Esophagus squamous epithelium (tissue), 5 donors: ENCODE measurements around the gene CARD11. TPM values are rescaled to one million over a fixed set of nuclear protein-coding genes. Genes with fewer than 3 reads are reported as not detected.
A peak's percentile ranks its signal among the peaks of the same experiment; 100 is the strongest.
"Not testable (repeated sequence)": the region's sequence is repeated elsewhere in the genome, so short reads cannot be mapped to it uniquely, and the experiment has no call there.

Experiments
- DNase-seq: peaks from one replicate; lab custom pipeline; 2025; lab: John Stamatoyannopoulos, UW
- H3K27ac ChIP-seq, 4 donors: fragments of 200-600 bp; sonication (generic); one replicate each; pipeline ENCODE4 v1.5.1; 2016 to 2019; ENCODE audit warnings: mild to moderate bottlenecking in 1 of 4
- H3K27me3 ChIP-seq, 4 donors: fragments of 200-600 bp; sonication (generic); 1 replicate in 3 of 4; 2 replicates in 1 of 4; pipeline versions ENCODE4 v1.5.1 to v1.6.0; 2017 to 2021; ENCODE audit warnings: antibody characterized with exemption in 1 of 4
- H3K36me3 ChIP-seq, 3 donors: fragments of 200-600 bp; sonication (generic); one replicate each; pipeline ENCODE4 v1.5.1; 2016 to 2019
- H3K4me1 ChIP-seq, 3 donors: fragments of 200-600 bp; sonication (generic); one replicate each; pipeline ENCODE4 v1.5.1; 2017 to 2019
- H3K4me3 ChIP-seq, 4 donors: fragments of 200-600 bp; sonication (generic); 1 replicate in 3 of 4; 2 replicates in 1 of 4; pipeline ENCODE4 v1.5.1; 2016 to 2019; ENCODE audit warnings: mild to moderate bottlenecking in 2 of 4, moderate library complexity in 1 of 4
- H3K9me3 ChIP-seq, 3 donors: fragments of 200-600 bp; sonication (generic); one replicate each; pipeline ENCODE4 v1.5.1; 2016 to 2019
- POLR2A ChIP-seq, 4 donors: fragments of 450-650 bp; IDR thresholded peaks; one replicate each; pipeline ENCODE4 v1.6.1; 2017; ENCODE audit warnings: antibody characterized with exemption in 4 of 4, mild to moderate bottlenecking in 4 of 4, moderate library complexity in 3 of 4
- WGBS, 2 donors: methylation state at CpG; one replicate each; pipeline ENCODE4 v1.1.5; 2018; 5-methylcytosine and 5-hydroxymethylcytosine counted together
- intact Hi-C: fragments of 100-400 bp; cut with DNase I; formaldehyde crosslinking; loops from one replicate; pipeline ENCODE4 v1.15.0; 2022
- total RNA-seq, 4 donors: library from RNA; depleted of rRNA; stranded (reverse); fragments of >200 nt; gene quantifications; one replicate each; pipeline ENCODE4 v1.1.0, GENCODE V29; 2016
- TF ChIP-seq, protein P1 (sequence below), 6 experiments: fragments of 450-650 bp in 4 of 6; fragments of 200-600 bp in 2 of 6; sonication (generic) in 2 of 6; IDR thresholded peaks; one replicate each; pipeline ENCODE4 v1.5.1; 2016 to 2019; ENCODE audit warnings: antibody characterized with exemption in 6 of 6, mild to moderate bottlenecking in 4 of 6, moderate library complexity in 4 of 6
- donor health status: DM: yes; HTN: yes; CAD: no.

CARD11 gene
- total RNA-seq, 4 donors from 2014 or later: 0.92 to 2.6 (median 1.6) TPM

- Histone ChIP-seq H3K4me1 (peaks cover 4 to 24% (median 6%) of the 10 kb centered on the region in 3 donors), H3K4me3 (peak overlapping the region in 2 of 4 donors; percentile 12 to 18), H3K36me3 (no peaks in the 10 kb centered on the region), H3K9me3 (no peaks in the 10 kb centered on the region), H3K27ac (peak overlapping the region in 1 of 4 donors; percentile 59), H3K27me3 (peaks cover 0 to 24% (median 0%) of the 10 kb centered on the region in 4 donors)
- 42 to 49% methylated on average over 20 of the region's 20 CpGs for WGBS, 2 donors
- TF ChIP-seq POLR2A (IDR thresholded peaks at IDR 0.05): no peak
- TF ChIP-seq, protein P1, sequence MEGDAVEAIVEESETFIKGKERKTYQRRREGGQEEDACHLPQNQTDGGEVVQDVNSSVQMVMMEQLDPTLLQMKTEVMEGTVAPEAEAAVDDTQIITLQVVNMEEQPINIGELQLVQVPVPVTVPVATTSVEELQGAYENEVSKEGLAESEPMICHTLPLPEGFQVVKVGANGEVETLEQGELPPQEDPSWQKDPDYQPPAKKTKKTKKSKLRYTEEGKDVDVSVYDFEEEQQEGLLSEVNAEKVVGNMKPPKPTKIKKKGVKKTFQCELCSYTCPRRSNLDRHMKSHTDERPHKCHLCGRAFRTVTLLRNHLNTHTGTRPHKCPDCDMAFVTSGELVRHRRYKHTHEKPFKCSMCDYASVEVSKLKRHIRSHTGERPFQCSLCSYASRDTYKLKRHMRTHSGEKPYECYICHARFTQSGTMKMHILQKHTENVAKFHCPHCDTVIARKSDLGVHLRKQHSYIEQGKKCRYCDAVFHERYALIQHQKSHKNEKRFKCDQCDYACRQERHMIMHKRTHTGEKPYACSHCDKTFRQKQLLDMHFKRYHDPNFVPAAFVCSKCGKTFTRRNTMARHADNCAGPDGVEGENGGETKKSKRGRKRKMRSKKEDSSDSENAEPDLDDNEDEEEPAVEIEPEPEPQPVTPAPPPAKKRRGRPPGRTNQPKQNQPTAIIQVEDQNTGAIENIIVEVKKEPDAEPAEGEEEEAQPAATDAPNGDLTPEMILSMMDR (IDR thresholded peaks at IDR 0.05): no peak
- no peak for DNase-seq
- intact Hi-C loops: no loop called here
These were observed 16.4 kb downstream of the CARD11 start for GRCh38 chr7:3027005-3027845.

DNA sequence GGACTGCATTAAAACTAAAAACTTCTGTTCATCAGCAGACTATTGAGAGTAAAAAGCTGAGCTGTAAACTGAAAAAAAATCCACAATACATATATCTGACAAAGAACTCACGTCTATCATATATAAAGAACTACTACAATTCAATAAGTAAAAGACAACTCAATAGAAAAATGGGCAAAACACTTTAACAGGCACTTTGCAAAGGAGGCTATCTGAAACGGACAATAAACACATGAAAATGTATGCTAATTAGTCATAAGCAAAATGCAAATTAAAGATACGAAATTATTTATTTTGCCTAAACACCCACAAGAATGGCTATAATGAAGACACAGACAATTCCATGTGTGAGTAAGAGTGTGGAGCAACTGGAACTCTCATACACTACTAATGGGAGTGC is 18.1 kb downstream of the CARD11 start:
- peaks cover 4 to 24% (median 6%) of the 10 kb centered on the region in 3 donors for H3K4me1 ChIP-seq
- intact Hi-C loops: no loop called here
- no peak overlapping the region for H3K4me3 ChIP-seq
- no peaks in the 10 kb centered on the region for H3K36me3 ChIP-seq
- peaks cover 0 to 4% (median 0%) of the 10 kb centered on the region in 3 donors for H3K9me3 ChIP-seq
- 91 to 98% methylated on average over 3 of the region's 3 CpGs for WGBS, 2 donors
- H3K27ac ChIP-seq: no peak overlapping the region
- DNase-seq: no peak
- H3K27me3 ChIP-seq: peaks cover 0 to 24% (median 0%) of the 10 kb centered on the region in 4 donors
- no peak for TF ChIP-seq POLR2A (IDR thresholded peaks at IDR 0.05)
- TF ChIP-seq, protein P1 (IDR thresholded peaks at IDR 0.05): no peak

DNA sequence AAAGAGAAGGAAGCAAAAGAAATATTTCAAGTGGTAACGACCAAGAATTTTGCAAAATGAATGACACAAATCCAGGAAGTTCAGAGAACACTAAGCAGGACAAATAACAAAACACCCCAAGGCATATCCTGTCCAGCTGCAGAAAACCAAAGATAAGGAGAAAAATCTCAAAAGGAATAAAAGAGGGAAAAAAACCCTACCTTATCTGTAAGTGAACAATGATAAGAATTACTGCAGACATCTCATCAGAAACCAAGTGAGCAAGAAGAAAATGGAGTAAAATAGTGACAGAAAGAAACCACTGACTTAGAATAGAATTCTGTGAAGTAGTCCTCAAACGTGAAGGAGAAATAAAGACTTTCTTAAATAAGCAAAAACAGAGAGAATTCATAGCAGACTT is 21.8 kb downstream of the CARD11 start:
- intact Hi-C loops: no loop called here
- TF ChIP-seq POLR2A (IDR thresholded peaks at IDR 0.05): no peak
- TF ChIP-seq, protein P1 (IDR thresholded peaks at IDR 0.05): no peak
- Histone ChIP-seq H3K9me3 (peaks cover 0 to 10% (median 9%) of the 10 kb centered on the region in 3 donors), H3K27me3 (peaks cover 0 to 9% (median 0%) of the 10 kb centered on the region in 4 donors), H3K36me3 (no peaks in the 10 kb centered on the region), H3K4me3 (no peak overlapping the region), H3K4me1 (peaks cover 0 to under 1% (median 0%) of the 10 kb centered on the region in 3 donors), H3K27ac (no peak overlapping the region)
- WGBS, 2 donors: 47 to 55% methylated on average over 2 of the region's 2 CpGs
- DNase-seq: no peak

DNA sequence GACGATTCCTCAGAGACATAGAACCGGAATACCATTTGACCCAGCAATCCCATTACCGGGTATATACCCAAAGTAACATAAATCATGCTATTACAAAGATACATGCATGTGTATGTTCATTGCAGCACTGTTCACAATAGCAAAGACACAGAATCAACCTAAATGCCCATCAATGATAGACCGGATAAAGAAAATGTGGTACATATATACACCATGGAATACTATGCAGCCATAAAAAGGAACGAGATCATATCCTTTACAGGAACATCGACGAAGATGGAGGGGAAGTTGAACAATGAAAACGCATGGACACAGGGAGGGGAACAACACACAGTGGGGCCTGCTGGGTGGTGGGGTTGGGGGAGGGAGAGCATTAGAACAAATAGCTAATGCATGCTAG is 22.4 kb downstream of the CARD11 start:
- H3K4me3 ChIP-seq, H3K27ac ChIP-seq, H3K9me3 ChIP-seq, H3K27me3 ChIP-seq, H3K4me1 ChIP-seq, H3K36me3 ChIP-seq, DNase-seq, intact Hi-C loops: not testable (repeated sequence)
- 91 to 94% methylated on average over 8 of the region's 8 CpGs for WGBS, 2 donors

- H3K4me1 ChIP-seq: no peaks in the 10 kb centered on the region
- H3K27me3 ChIP-seq: no peaks in the 10 kb centered on the region
- TF ChIP-seq, protein P1 (IDR thresholded peaks at IDR 0.05): no peak
- TF ChIP-seq POLR2A (IDR thresholded peaks at IDR 0.05): no peak
- WGBS, 2 donors: 79 to 90% methylated on average over 1 of the region's 1 CpG
- H3K9me3 ChIP-seq: peaks cover 0 to 10% (median 9%) of the 10 kb centered on the region in 3 donors
- H3K36me3 ChIP-seq: no peaks in the 10 kb centered on the region
- H3K27ac ChIP-seq: no peak overlapping the region
- H3K4me3 ChIP-seq: no peak overlapping the region
- DNase-seq: no peak
- intact Hi-C loops: no loop called here
These were observed 23.3 kb downstream of the CARD11 start for GRCh38 chr7:3020416-3020815.
